Vagina (tissue), 2 donors: Measurements from ENCODE around the gene ITPRIP.

ENCODE experiments used
- POLR2A ChIP-seq, 2 donors: fragments of 450-650 bp; IDR thresholded peaks; one replicate each; pipeline ENCODE4 v1.6.1; 2017; ENCODE audit warnings: antibody characterized with exemption in 2 of 2, mild to moderate bottlenecking in 2 of 2, moderate library complexity in 2 of 2
- TF ChIP-seq, protein P1 (sequence below), 3 experiments: fragments of 450-650 bp in 2 of 3; fragments of 200-600 bp in 1 of 3; sonication (generic) in 1 of 3; IDR thresholded peaks; one replicate each; pipeline ENCODE4 v1.5.1; 2017 to 2019; ENCODE audit warnings: antibody characterized with exemption in 3 of 3, mild to moderate bottlenecking in 2 of 3, moderate library complexity in 2 of 3

GRCh38 chr10:104273899-104274575 is 64.2 kb downstream of the ITPRIP start:
- TF ChIP-seq, protein P1, sequence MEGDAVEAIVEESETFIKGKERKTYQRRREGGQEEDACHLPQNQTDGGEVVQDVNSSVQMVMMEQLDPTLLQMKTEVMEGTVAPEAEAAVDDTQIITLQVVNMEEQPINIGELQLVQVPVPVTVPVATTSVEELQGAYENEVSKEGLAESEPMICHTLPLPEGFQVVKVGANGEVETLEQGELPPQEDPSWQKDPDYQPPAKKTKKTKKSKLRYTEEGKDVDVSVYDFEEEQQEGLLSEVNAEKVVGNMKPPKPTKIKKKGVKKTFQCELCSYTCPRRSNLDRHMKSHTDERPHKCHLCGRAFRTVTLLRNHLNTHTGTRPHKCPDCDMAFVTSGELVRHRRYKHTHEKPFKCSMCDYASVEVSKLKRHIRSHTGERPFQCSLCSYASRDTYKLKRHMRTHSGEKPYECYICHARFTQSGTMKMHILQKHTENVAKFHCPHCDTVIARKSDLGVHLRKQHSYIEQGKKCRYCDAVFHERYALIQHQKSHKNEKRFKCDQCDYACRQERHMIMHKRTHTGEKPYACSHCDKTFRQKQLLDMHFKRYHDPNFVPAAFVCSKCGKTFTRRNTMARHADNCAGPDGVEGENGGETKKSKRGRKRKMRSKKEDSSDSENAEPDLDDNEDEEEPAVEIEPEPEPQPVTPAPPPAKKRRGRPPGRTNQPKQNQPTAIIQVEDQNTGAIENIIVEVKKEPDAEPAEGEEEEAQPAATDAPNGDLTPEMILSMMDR (IDR thresholded peaks at IDR 0.05) = no peak
- TF ChIP-seq POLR2A (IDR thresholded peaks at IDR 0.05) = no peak
